Heart left ventricle (tissue), 13 donors: ENCODE measurements around the gene TTC23.

Experiments
- POLR2A ChIP-seq, 2 donors: fragments of 450-650 bp; IDR thresholded peaks; one replicate each; pipeline ENCODE4 v1.6.1; 2017; ENCODE audit warnings: antibody characterized with exemption in 2 of 2, mild to moderate bottlenecking in 2 of 2, moderate library complexity in 2 of 2
- TF ChIP-seq, protein P1 (sequence below), 12 donors: fragments of 200-600 bp; sonication (generic) in 4 of 12; IDR thresholded peaks; one replicate each; pipeline versions ENCODE4 v1.5.0 to v1.8.0; 2018 to 2022; ENCODE audit warnings: antibody characterized with exemption in 12 of 12, mild to moderate bottlenecking in 5 of 12
- donor health status: ischemic (EF 13 %, LVEDD 7.1; RV severe dilation, severe dysfunction).
- donor health status: DM: no; HTN: yes; CAD: no.
- donor health status: DM: no; HTN: no; CAD: no.
- donor health status: ischemic (EF 25% LVEDD 6.9; RV normal size, moderate dysfunction).
- donor health status: ischemic (EF 25% LVEDD 5.7; RV mildly dilated, moderate dysfunction).
- donor health status: ischemic (EF 35%, LVEDD 5.7; RV mildly dilated, moderate dysfunction).
- donor health status: nonischemic (EF 11% LVEDD 7.7; RV severe dilation, severe dysfunction).
- donor health status: DM: yes; HTN: yes; CAD: no.
- donor health status: PGD.
- donor health status: ischemic (EF 29% LVEDD 5.4; RV normal size, mild dysfunction).
- donor health status: nonischemic (EF 23%, LVEDD 6.1; RV moderate dilation, normal function).

DNA sequence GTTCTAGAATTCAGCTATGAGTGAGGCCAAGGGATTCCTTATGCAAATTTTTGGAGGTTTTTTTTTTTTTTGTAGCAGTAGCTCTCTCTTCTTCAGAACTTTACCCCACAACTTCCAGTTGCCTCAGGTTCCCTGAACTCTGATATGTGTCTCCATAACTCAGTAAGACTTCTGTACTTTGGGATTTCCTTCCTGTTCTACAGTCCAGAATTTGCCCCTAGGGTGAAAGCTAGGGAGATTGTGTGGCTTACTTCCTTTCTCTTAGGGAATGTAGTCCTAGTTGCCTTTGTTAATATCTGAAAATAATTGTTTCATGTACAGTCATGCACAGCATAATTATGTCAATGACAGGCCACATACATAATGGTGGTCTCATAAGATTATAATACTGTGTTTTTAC, 32.7 kb upstream of the TTC23 start:
- TF ChIP-seq, protein P1, sequence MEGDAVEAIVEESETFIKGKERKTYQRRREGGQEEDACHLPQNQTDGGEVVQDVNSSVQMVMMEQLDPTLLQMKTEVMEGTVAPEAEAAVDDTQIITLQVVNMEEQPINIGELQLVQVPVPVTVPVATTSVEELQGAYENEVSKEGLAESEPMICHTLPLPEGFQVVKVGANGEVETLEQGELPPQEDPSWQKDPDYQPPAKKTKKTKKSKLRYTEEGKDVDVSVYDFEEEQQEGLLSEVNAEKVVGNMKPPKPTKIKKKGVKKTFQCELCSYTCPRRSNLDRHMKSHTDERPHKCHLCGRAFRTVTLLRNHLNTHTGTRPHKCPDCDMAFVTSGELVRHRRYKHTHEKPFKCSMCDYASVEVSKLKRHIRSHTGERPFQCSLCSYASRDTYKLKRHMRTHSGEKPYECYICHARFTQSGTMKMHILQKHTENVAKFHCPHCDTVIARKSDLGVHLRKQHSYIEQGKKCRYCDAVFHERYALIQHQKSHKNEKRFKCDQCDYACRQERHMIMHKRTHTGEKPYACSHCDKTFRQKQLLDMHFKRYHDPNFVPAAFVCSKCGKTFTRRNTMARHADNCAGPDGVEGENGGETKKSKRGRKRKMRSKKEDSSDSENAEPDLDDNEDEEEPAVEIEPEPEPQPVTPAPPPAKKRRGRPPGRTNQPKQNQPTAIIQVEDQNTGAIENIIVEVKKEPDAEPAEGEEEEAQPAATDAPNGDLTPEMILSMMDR (IDR thresholded peaks at IDR 0.05) = no peak
- TF ChIP-seq POLR2A (IDR thresholded peaks at IDR 0.05) = no peak
